HG03108 (cell line): ENCODE results near the gene ESYT3.
"Not testable (repeated sequence)": the region's sequence is repeated elsewhere in the genome, so short reads cannot be mapped to it uniquely, and the experiment has no call there.

ENCODE experiments used
- ATAC-seq: cut with Tn5 transposase; IDR thresholded peaks from one replicate; pipeline ENCODE4 v1.9.1; 2021; ENCODE audit warnings: moderate library complexity; ENCODE audit not compliant: unreplicated experiment

The ESYT3 gene

GRCh38 chr3:138484672-138485071 lies 50.3 kb downstream of the ESYT3 start:
- not testable (repeated sequence) for ATAC-seq

DNA sequence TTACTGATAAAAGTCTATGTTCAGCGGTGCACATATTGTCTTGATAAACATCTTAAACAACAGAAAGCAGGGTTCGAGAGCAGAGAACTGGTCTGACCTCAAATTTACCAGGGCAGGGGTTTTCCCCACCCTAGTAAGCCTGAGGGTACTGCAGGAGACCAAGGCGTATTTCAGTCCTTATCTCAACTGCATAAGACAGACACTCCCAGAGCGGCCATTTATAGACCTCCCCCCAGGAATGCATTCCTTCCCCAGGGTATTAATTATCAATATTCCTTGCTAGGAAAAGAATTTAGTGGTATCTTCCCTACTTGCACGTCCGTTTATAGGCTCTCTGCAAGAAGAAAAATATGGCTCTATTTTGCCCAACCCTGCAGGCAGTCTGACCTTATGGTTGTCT lies 52.2 kb downstream of the ESYT3 start:
- not testable (repeated sequence) for ATAC-seq

- ATAC-seq = no peak
Observed at GRCh38 chr3:138491971-138492370, 57.6 kb downstream of the ESYT3 start.

DNA sequence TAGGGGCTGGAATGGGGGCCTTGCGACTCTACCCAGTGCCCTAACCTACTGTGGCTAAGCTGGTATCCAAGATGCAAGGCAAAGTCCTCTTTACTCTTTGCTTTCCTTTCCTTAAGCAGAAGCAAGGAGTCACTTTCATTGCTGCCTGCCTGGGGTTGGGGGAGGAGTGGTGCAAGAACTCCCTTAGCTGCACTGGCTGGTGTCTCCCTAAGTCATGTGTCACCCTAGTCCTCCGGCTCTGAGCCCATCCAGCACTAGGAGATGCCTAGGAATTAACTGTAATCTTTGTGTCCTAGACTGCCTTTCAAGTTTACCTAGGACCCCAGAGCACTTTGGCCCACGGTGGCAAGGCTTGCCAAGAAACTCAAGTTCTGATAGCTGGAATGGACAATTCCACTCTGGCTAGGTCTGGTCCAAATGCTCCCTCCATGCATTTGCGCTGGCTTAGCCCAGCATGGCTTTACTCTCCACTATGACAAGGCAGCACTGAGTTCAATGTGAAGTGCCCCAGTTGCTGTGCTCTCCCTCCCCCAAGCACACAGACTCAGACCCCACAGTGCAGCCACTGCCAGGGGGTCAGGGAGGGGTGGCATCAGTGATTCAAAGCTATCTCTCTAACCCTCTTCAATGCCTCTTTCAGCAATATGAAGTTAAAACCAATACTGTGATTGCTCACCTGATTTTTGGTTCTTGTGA lies 58.7 kb downstream of the ESYT3 start:
- no peak for ATAC-seq

DNA sequence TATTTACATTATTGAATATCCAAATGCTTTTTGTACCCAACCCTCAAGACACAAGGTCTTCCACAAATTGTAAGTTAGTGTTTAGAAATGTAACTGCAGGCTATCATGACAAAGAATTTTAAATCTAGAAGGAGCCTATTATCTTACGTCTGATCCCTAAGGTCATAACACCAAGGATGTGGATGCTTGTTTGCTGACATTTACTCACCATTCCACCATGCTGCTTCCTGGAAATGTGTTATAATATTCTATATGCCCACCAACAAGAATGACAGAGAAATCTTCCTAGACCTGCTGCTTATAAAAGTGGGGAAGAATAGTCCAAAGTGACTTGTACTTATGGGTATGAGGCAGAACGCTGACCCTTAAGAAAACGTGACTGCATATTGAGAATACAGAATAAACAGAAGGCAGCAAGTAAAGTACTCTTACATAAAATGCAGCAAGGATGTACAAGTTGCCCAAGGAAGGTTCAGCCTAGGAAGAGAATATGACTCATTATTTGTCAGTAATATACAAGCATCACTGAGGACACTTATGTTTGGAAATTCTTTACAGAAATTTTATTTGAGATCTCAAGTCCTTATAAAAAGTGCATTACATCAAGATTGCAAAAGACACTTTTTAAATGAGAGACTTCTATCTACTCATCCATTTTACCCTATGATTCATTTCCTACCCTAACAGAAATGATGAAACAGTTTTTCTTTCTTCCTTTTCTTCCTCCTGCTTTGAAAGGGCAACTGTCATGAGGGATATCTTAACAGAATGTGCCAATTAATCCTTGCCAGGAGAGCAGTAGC lies 59.6 kb downstream of the ESYT3 start:
- ATAC-seq = no peak

DNA sequence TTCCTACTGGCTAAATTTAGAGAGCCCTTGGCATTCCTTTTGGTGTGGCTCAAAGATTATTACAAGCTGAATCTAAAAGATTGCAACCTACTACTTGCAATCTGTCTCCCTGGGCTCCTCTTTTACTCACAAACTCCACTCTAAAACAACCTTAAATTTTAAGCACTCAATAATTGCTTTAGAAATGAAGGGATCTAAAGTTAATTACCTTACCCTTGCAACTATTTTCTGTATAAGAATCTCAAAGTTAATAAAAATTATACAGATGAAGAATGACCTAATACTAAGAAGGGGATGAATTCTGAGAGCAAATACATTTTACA lies 60.2 kb downstream of the ESYT3 start:
- no peak for ATAC-seq

- not testable (repeated sequence) for ATAC-seq
Observed at GRCh38 chr3:138495638-138496037, 61.2 kb downstream of the ESYT3 start.

GRCh38 chr3:138496436-138496835 lies 62.0 kb downstream of the ESYT3 start:
- ATAC-seq = no peak

GRCh38 chr3:138497021-138497420 lies 62.6 kb downstream of the ESYT3 start:
- no peak for ATAC-seq

DNA sequence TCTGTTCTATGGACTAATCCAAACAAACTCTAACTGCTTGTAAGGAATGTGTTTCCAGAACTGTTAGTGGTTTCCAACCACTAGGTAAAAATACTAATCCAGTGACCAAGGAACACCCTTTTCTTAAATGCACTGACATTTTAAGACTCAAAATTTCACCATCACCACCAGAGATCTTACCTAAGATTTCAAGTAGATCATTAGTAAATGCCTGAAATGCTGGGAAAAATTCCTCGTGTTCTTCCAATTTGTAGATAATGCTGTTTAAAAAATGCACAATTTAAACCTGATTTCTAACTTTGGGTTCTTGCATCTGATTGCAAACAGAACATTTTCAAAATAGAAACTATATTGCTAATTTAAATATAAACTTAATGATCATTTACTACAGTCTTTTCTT lies 63.4 kb downstream of the ESYT3 start:
- no peak for ATAC-seq

- no peak for ATAC-seq
Observed at GRCh38 chr3:138498991-138499390, 64.6 kb downstream of the ESYT3 start.

GRCh38 chr3:138507524-138507923 lies 73.1 kb downstream of the ESYT3 start:
- no peak for ATAC-seq

GRCh38 chr3:138509586-138509985 lies 75.2 kb downstream of the ESYT3 start:
- no peak for ATAC-seq

DNA sequence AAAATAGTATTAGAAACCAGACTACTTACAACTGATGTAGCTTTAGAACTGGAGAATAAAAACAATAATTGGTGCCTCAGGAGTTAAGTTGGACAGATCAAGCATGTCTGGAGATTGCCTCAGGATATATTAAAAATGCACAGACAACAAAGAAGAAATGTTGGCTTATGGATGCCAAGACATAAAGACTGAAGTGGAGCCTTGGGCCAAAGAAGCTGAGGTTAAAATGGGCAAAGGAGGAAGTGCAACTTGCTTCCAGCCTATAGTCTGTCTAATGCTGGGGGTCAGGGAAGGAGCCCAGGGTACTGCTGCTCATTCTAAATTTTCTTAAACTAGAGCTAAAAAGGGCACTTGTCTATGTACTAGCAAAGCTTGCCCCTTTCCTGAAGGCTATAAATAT lies 77.5 kb downstream of the ESYT3 start:
- no peak for ATAC-seq

- no peak for ATAC-seq
Observed at GRCh38 chr3:138513090-138513843, 78.9 kb downstream of the ESYT3 start.

- ATAC-seq = not testable (repeated sequence)
Observed at GRCh38 chr3:138521445-138521844, 87.0 kb downstream of the ESYT3 start.
